ENCODE results near the gene EMILIN2. TPM values are rescaled to one million over a fixed set of nuclear protein-coding genes. Genes with fewer than 3 reads are reported as not detected.

Gene EMILIN2
- total and polyA plus RNA-seq, 9 of the 15 experiments (the other 6 are each of a cell fraction or from before 2014, with no cell fraction given) = 0.01 to 0.40 (median 0.19) TPM

DNA sequence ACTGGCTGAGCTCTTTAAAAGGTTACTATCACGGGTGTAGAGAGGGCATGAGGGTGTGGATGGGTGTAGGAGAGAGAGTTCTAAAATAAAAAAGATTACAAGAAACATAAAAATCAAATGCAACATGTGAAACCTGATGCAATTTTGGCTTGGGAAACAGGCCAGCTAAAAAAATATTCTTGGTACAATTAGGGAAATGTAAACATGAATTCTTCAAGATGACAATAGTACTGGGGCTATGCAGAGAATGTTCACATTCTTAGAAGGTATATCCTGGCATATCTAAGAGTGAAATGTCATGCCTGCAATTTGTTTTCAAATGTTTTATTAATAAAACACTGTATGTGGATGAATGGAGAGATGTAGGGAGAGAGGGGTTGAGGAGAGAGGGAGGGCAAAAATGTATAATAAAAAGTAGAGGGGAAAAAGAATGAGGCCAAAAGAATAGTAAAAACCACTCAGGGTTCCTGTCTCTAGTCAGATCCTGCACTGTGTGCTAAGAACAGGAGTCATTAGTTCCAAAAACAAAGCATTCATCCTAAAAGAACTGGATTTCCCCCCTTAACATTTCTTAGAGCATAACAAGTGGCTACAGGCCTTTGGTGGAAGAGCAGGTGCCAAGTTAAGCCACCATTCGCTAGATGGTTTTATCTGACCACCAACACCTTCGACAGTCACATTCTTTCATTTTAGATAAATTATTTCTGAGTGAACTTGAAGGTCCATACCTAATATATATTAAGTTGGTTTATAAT, 88.8 kb downstream of the EMILIN2 start:
- 87% methylated on average over 3 of the region's 3 CpGs for WGBS (ENCODE audit: insufficient coverage, low coverage, missing lambda C conversion rate)
- no peak overlapping the region for H3K27ac ChIP-seq (ENCODE audit: extremely low read depth, low read depth, low read length)
- peaks cover 89% of the 10 kb centered on the region for H3K36me3 ChIP-seq (ENCODE audit: control insufficient read depth, insufficient read depth, low read length)
- no TSS peak for BruUV-seq (replicated peaks)
- no peaks in the 10 kb centered on the region for H3K79me2 ChIP-seq (ENCODE audit: control insufficient read depth, insufficient read depth, low read length)
- H3K4me1 ChIP-seq (replicated peaks in 1 of 2; ENCODE audit: control insufficient read depth in 2 of 2, insufficient read depth in 2 of 2, low read length in 2 of 2) = no peaks in the 10 kb centered on the region
- ChIA-PET CTCF (ENCODE audit: low intra/inter-chr PET ratio) (no interaction called here), POLR2A (interaction anchor here (0.6 kb wide), 1 partner anchor 106 kb away, joined by 6 read pairs; no protein-coding TSS in a partner anchor)
- H3K9ac ChIP-seq (ENCODE audit: insufficient read depth in 1 of 2, low read depth in 2 of 2, low read length in 2 of 2) = no peak overlapping the region
- DNase-seq (ENCODE audit: extremely low read depth in 1 of 4, low spot score in 3 of 4) (no peak), FAIRE-seq (no peak), ATAC-seq (no peak)
- H3K27me3 ChIP-seq (ENCODE audit: control insufficient read depth in 2 of 2, insufficient read depth in 2 of 2, low read length in 2 of 2) = no peaks in the 10 kb centered on the region
- H2AFZ ChIP-seq (ENCODE audit: low read depth, low read length) = no peak overlapping the region
- no peaks in the 10 kb centered on the region for H3K9me3 ChIP-seq (replicated peaks; ENCODE audit: control insufficient read depth, insufficient read depth, low read depth, low read length)
- no peaks in the 10 kb centered on the region for H3K9me1 ChIP-seq (ENCODE audit: control insufficient read depth, insufficient read depth, low read length)
- no peak overlapping the region for H3K4me3 ChIP-seq
- TF ChIP-seq DDX20 (tag; IDR thresholded peaks at IDR 0.05; ENCODE audit: low read depth) (no peak), HSF4 (CRISPR knock-in tag; IDR thresholded peaks at IDR 0.05; ENCODE audit: borderline replicate concordance) (no peak)
- in situ Hi-C loops (cut with MboI) (loop anchor here (10.0 to 25.0 kb wide), 3 partner anchors 129 to 1052 kb away; partner anchors contain the start of gene TGIF1), intact Hi-C loops (cut with micrococcal nuclease) (no loop called here)
- no peaks in the 10 kb centered on the region; the same call in 1 of the 2 replicates for H4K20me1 ChIP-seq (replicated peaks; ENCODE audit: control insufficient read depth, insufficient read depth, low read length)
- H3K4me2 ChIP-seq (ENCODE audit: insufficient read depth, low read length) = no peak overlapping the region

DNA sequence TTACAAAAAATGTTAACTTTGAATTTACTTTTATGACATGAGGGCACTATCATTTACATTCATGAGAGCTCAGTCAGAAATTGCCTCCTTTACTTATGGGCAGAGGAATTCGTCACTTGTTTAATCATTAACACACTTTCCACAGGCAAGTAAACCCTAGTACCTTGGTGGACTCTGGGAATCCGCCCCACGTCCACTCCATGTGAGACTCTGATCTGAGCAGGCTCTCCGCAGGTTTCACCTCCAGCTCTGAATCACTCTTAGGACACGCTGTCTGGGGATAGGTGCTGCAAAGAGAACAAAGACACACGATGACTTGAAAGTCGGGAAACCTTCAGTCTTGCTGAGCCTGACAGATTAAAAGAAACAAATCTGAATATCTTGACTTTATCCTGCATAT, 92.5 kb downstream of the EMILIN2 start:
- in situ Hi-C loops (cut with MboI) = loop anchor here (10.0 to 25.0 kb wide), 3 partner anchors 125 to 1048 kb away; partner anchors contain the start of gene TGIF1
- TF ChIP-seq ZNF23 (CRISPR knock-in tag; IDR thresholded peaks at IDR 0.05) (no peak), FOXA3 (CRISPR knock-in tag; conservative IDR thresholded peaks at IDR 0.05 in 1 of 2, IDR thresholded peaks at IDR 0.05 in 1 of 2) (no peak), WHSC1 (IDR thresholded peaks at IDR 0.05; ENCODE audit: low read length) (no peak), CHD2 (IDR thresholded peaks at IDR 0.05; ENCODE audit: low read depth, low read length) (no peak), TAF15 (IDR thresholded peaks at IDR 0.05; ENCODE audit: low read depth, low read length) (no peak), ZNF696 (CRISPR knock-in tag; conservative IDR thresholded peaks at IDR 0.05) (no peak), COPS2 (conservative IDR thresholded peaks at IDR 0.05) (no peak), YBX1 (IDR thresholded peaks at IDR 0.05) (no peak), ZNF232 (CRISPR knock-in tag; IDR thresholded peaks at IDR 0.05) (no peak)
- TF ChIP-seq, protein P1, sequence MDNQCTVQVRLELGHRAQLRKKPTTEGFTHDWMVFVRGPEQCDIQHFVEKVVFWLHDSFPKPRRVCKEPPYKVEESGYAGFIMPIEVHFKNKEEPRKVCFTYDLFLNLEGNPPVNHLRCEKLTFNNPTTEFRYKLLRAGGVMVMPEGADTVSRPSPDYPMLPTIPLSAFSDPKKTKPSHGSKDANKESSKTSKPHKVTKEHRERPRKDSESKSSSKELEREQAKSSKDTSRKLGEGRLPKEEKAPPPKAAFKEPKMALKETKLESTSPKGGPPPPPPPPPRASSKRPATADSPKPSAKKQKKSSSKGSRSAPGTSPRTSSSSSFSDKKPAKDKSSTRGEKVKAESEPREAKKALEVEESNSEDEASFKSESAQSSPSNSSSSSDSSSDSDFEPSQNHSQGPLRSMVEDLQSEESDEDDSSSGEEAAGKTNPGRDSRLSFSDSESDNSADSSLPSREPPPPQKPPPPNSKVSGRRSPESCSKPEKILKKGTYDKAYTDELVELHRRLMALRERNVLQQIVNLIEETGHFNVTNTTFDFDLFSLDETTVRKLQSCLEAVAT (IDR thresholded peaks at IDR 0.05) = no peak
- TF ChIP-seq, protein P2, sequence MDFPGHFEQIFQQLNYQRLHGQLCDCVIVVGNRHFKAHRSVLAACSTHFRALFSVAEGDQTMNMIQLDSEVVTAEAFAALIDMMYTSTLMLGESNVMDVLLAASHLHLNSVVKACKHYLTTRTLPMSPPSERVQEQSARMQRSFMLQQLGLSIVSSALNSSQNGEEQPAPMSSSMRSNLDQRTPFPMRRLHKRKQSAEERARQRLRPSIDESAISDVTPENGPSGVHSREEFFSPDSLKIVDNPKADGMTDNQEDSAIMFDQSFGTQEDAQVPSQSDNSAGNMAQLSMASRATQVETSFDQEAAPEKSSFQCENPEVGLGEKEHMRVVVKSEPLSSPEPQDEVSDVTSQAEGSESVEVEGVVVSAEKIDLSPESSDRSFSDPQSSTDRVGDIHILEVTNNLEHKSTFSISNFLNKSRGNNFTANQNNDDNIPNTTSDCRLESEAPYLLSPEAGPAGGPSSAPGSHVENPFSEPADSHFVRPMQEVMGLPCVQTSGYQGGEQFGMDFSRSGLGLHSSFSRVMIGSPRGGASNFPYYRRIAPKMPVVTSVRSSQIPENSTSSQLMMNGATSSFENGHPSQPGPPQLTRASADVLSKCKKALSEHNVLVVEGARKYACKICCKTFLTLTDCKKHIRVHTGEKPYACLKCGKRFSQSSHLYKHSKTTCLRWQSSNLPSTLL (IDR thresholded peaks at IDR 0.05) = no peak

More for the DNA sequence above, 92.5 kb downstream of the EMILIN2 start:
- no peak for ATAC-seq
- ChIA-PET CTCF (ENCODE audit: low intra/inter-chr PET ratio) (no interaction called here), POLR2A (interaction anchor here (0.8 to 2.0 kb wide), 3 partner anchors 8 to 308 kb away, joined by 3 to 7 read pairs (median 4); partner anchors contain the start of gene MYL12A)
- Histone ChIP-seq H4K20me1 (replicated peaks; ENCODE audit: control insufficient read depth, insufficient read depth, low read length) (no peaks in the 10 kb centered on the region), H3K79me2 (ENCODE audit: control insufficient read depth, insufficient read depth, low read length) (no peaks in the 10 kb centered on the region), H3K9ac (ENCODE audit: insufficient read depth in 1 of 2, low read depth in 2 of 2, low read length in 2 of 2) (no peak overlapping the region), H3K4me3 (no peak overlapping the region), H3K27me3 (ENCODE audit: control insufficient read depth in 2 of 2, insufficient read depth in 2 of 2, low read length in 2 of 2) (no peaks in the 10 kb centered on the region), H3K4me2 (ENCODE audit: insufficient read depth, low read length) (no peak overlapping the region), H2AFZ (ENCODE audit: low read depth, low read length) (no peak overlapping the region), H3K9me3 (replicated peaks; ENCODE audit: control insufficient read depth, insufficient read depth, low read depth, low read length) (no peaks in the 10 kb centered on the region), H3K27ac (ENCODE audit: extremely low read depth, low read depth, low read length) (no peak overlapping the region), H3K4me1 (replicated peaks in 1 of 2; ENCODE audit: control insufficient read depth in 2 of 2, insufficient read depth in 2 of 2, low read length in 2 of 2) (no peaks in the 10 kb centered on the region), H3K9me1 (ENCODE audit: control insufficient read depth, insufficient read depth, low read length) (no peaks in the 10 kb centered on the region), H3K36me3 (ENCODE audit: control insufficient read depth, insufficient read depth, low read length) (peaks cover 57% of the 10 kb centered on the region)
- WGBS (ENCODE audit: insufficient coverage, low coverage, missing lambda C conversion rate) = 95% methylated on average over 7 of the region's 7 CpGs
- no peak for DNase-seq (ENCODE audit: extremely low read depth in 1 of 4, low spot score in 3 of 4)
- BruUV-seq (replicated peaks) = no TSS peak
- intact Hi-C loops (cut with micrococcal nuclease) = no loop called here
- no peak for FAIRE-seq
